Forelimb muscle (tissue), 1 donor: Measurements from ENCODE around the gene NACC1. TPM values are rescaled to one million over a fixed set of nuclear protein-coding genes. Genes with fewer than 3 reads are reported as not detected.

Source experiments
- DNase-seq: peaks from one replicate; pipeline ENCODE4 v3.0.0-alpha.2; 2013; ENCODE audit warnings: low read depth
- polyA plus RNA-seq: library from polyadenylated mRNA; unstranded; fragments of 120-200 nt; gene quantifications from one replicate; pipeline ENCODE4 v1.2.1, GENCODE V29; 2013; ENCODE audit not compliant: insufficient read length

NACC1 gene
- polyA plus RNA-seq, result 18.7 TPM

DNA sequence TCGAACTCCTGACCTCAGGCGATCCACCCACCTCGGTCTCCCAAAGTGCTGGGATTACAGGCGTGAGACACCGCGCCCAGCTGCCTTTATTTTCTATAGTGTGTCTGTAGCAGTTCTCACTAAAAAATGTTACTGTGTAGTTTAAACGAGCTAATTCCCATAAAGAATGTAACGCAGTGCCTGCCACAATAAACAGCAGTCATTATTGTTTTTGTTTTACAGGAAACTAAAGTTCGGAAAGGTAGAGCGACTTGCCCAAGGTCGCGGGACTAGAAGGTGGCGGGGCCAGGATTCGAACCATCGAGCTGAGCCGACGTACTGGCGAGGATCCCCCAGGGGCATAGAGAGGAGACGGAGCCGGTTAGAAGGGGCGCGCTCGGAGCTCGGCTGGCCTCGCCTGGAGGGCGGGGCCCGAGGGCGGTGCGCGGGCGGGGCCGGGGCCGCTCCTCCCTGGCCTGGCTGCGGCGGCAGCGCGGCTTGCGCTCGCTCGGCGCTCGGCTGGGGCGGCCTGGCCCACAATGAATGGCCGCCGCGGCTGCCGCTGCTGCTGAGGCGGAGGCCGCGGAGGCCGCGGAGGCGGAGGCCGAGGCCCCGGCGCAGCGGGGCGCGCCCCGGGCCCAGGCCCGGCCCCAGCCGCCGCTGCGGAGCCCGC lies at the start of gene NACC1:
Gene NACC1 (plus strand): TSS at position 493 of the 652 bp plus-strand sequence. CDS start 16,944 bp downstream, outside the sequence.
- peak; percentile 60 for DNase-seq

- no peak for DNase-seq
These were observed 48.4 kb upstream of the NACC1 start for GRCh38 chr19:13069415-13070359.

GRCh38 chr19:13070425-13071140 lies 47.5 kb upstream of the NACC1 start:
- no peak for DNase-seq

- DNase-seq, result no peak
These were observed 46.4 kb upstream of the NACC1 start for GRCh38 chr19:13071444-13072187.

GRCh38 chr19:13072188-13072908 lies 45.7 kb upstream of the NACC1 start:
- no peak for DNase-seq

- DNase-seq, result no peak
These were observed 44.8 kb upstream of the NACC1 start for GRCh38 chr19:13073263-13073662.

DNA sequence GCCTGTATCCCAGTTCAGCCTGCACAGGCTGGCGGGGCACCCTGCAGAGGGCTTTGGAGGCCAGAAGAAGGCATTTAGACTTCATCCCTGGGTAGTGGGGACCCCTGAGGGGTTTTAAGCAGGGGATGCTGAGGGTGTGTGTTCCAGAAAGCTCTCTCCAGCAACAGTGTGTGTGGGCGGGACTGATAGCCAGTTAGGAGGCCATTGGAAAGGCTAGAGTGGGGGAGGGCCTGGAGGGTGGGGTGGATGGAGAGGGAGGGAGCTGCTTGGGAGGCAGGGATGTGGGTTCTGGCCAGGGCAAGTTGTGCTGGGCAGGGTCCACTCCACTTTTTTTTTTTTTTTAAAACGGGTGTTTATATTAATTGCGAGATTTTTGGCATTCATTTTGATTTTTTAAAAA lies 43.7 kb upstream of the NACC1 start:
- no peak for DNase-seq

DNA sequence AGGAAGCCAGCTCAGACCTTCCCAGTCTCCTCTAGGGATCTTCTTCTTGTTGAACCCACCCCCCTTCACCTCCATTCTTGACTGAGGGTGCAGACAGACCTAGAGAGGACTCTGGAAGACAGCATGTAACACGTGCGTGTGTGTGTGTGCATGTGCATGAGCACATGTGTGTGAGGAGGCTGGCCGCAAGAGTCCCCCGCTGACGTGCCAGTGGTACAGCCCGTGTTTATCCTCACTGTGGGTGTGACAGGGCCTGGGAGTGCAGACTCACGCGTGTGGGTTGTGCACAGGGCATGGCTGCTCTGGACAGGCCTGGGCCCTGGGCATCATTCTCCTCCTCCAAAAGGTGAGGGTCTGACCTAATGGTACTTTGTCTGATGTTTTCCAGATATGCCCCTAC lies 41.7 kb upstream of the NACC1 start:
- DNase-seq, result no peak

GRCh38 chr19:13076787-13077186 lies 41.3 kb upstream of the NACC1 start:
- no peak for DNase-seq

- DNase-seq, result no peak
These were observed 40.8 kb upstream of the NACC1 start for GRCh38 chr19:13077240-13077639.

GRCh38 chr19:13078381-13078780 lies 39.7 kb upstream of the NACC1 start:
- DNase-seq, result no peak

DNA sequence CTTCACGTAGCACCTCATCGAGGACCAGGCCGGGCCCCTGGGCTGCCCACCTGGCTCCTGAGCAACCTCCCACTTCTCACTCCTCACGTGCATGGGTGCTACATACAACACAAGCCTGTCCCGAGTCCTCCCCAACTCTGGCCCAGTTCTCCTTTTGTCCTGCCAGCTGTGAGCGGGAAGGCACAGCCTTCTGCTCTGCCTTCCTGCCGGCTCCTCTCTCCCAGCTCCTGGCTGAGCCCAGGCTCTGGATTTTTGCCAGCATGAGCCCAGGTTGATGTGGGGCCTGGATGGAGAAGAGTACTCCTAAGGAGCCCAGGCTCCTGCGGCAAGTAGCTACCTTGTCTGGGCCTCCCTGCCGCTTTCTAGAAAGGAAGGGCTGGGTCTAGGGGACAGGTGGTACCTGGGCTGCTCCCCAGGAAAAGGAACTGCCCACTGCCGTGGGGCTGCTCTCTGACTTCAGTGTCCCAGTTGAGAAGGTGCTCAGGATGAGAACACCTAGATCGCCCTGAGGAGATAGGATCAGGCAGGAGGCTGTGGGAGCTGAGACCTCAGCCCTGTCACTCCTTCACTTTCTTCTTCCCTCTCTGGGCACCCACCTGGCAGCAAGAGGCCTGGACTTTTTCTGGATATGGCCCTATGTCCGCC lies 39.0 kb upstream of the NACC1 start:
- no peak for DNase-seq

- no peak for DNase-seq
These were observed 38.5 kb upstream of the NACC1 start for GRCh38 chr19:13079542-13079986.

DNA sequence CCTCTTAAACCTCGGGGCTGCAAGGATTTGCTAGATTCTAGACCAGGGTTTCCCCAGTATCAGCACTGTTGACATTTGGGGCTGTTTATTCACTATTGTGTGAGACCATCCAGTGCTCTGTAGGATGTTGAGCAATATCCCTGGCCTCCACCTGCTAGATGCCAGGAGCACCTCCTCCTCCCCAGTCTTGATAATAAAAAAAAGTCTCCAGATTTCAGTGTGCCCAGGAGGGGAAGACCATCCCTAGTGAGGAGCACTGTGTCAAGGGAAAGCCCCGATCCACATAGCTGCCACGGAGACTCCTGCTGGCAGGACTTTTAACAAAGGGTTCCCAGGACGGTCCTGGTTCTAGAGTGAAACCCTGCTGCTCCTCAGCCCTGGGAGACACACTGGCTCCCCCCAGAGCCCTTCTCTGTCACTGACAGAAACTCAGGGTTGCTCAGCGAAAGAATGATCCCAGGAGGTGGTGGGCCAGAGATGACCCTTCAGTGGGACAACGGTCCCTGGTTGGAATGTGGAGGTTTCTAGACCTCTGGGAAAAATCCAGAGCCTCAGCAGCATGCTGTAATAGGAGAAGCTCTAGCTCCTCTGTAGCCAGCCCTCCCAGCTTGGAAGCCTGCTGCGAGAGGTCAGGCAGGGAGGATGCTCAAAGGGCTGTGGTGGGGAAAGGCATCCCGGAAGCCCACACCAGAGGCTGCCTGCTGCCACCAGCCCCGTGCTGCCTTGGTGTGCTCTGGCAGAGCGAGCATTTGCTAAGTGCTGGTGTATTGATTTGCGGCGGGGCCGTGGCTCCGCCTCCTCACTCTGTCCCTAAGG lies 35.7 kb upstream of the NACC1 start:
- no peak for DNase-seq

- DNase-seq, result no peak
These were observed 35.1 kb upstream of the NACC1 start for GRCh38 chr19:13083008-13083404.

DNA sequence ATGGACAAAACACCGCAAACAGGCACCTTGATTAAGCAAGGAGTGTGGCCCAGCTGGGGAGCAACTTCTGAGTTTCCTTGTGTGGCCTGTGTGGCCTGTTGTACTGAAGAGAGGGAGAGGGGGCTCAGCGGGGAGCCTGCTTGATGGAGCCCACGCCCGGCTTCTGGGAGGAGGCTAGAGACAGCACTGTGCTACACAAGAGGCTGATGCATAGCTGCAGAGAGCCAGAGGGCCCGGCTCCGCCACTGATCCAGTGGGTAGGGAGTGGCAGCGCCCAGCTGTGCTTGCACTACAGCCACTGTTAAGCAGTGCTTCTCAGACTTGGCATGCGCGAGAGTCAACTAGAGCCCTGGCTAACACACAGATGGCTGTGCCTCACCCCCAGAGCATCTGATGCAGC lies 34.4 kb upstream of the NACC1 start:
- DNase-seq, result no peak

GRCh38 chr19:13085666-13086065 lies 32.4 kb upstream of the NACC1 start:
- no peak for DNase-seq

- no peak for DNase-seq
These were observed 31.7 kb upstream of the NACC1 start for GRCh38 chr19:13086341-13086740.

- DNase-seq, result no peak
These were observed 30.8 kb upstream of the NACC1 start for GRCh38 chr19:13087295-13087694.
